Liver (tissue), 9 donors: ENCODE results near the gene ERCC6L2. TPM values are rescaled to one million over a fixed set of nuclear protein-coding genes. Genes with fewer than 3 reads are reported as not detected.

Source experiments
- DNase-seq: peaks from one replicate; pipeline ENCODE4 v3.0.0-alpha.2; 2017; ENCODE audit warnings: low spot score
- H3K27ac ChIP-seq, 2 donors: one replicate each; pipeline ENCODE4 v1.7.0; 2013; ENCODE audit warnings: inconsistent platforms in 2 of 2, low read length in 2 of 2, control low read depth in 1 of 2, low read depth in 1 of 2, mild to moderate bottlenecking in 1 of 2
- H3K27me3 ChIP-seq, 4 donors: one replicate each; pipeline versions ENCODE4 v1.6.1 to v1.7.0; 2013; ENCODE audit warnings: low read length in 3 of 4, inconsistent platforms in 1 of 4, mild to moderate bottlenecking in 1 of 4, moderate library complexity in 1 of 4; ENCODE audit not compliant: control insufficient read depth in 4 of 4, insufficient read depth in 4 of 4
- H3K36me3 ChIP-seq, 4 donors: one replicate each; pipeline versions ENCODE4 v1.6.1 to v1.7.0; 2013; ENCODE audit warnings: low read length in 3 of 4, mild to moderate bottlenecking in 3 of 4, low read depth in 1 of 4, moderate library complexity in 1 of 4; ENCODE audit not compliant: control insufficient read depth in 4 of 4, insufficient read depth in 3 of 4
- H3K4me1 ChIP-seq, 4 donors: one replicate each; pipeline versions ENCODE4 v1.6.1 to v1.7.0; 2013; ENCODE audit warnings: low read length in 3 of 4, mild to moderate bottlenecking in 3 of 4, moderate library complexity in 1 of 4; ENCODE audit not compliant: control insufficient read depth in 4 of 4, insufficient read depth in 4 of 4
- H3K4me3 ChIP-seq, 3 donors: one replicate each; pipeline versions ENCODE4 v1.6.1 to v1.7.0; 2013; ENCODE audit warnings: low read length in 3 of 3, control low read depth in 1 of 3, low read depth in 1 of 3, mild to moderate bottlenecking in 1 of 3
- H3K9ac ChIP-seq, 2 donors: one replicate each; pipeline ENCODE4 v1.7.0; 2013; ENCODE audit warnings: low read length in 2 of 2, mild to moderate bottlenecking in 2 of 2, moderate library complexity in 2 of 2, control low read depth in 1 of 2, low read depth in 1 of 2
- H3K9me3 ChIP-seq, 4 donors: one replicate each; pipeline versions ENCODE4 v1.6.1 to v1.7.0; 2013; ENCODE audit warnings: low read length in 3 of 4; ENCODE audit not compliant: control insufficient read depth in 4 of 4
- EGR1 ChIP-seq, 2 donors: IDR thresholded peaks; 2 replicates each; pipeline ENCODE4 v1.6.1; 2016 to 2018; ENCODE audit warnings: antibody characterized with exemption in 2 of 2, low read depth in 2 of 2
- FOXA2 ChIP-seq: IDR thresholded peaks from 2 replicates; pipeline ENCODE4 v1.6.1; 2016; ENCODE audit warnings: antibody characterized with exemption
- GABPA ChIP-seq, 2 donors: IDR thresholded peaks in 1 of 2; conservative IDR thresholded peaks in 1 of 2; 2 replicates each; pipeline ENCODE4 v1.6.1; 2016; ENCODE audit warnings: antibody characterized with exemption in 2 of 2, mild to moderate bottlenecking in 1 of 2, moderate library complexity in 1 of 2
- HNF4A ChIP-seq, 2 donors: conservative IDR thresholded peaks; 2 replicates each; pipeline ENCODE4 v1.6.1; 2016; ENCODE audit warnings: antibody characterized with exemption in 2 of 2, mild to moderate bottlenecking in 2 of 2
- JUND ChIP-seq, 2 donors: IDR thresholded peaks; 2 replicates each; pipeline ENCODE4 v1.6.1; 2016; ENCODE audit warnings: antibody characterized with exemption in 2 of 2
- NR2F2 ChIP-seq: IDR thresholded peaks from 2 replicates; pipeline ENCODE4 v1.6.1; 2016; ENCODE audit warnings: antibody characterized with exemption
- RXRA ChIP-seq, 2 donors: IDR thresholded peaks; 2 replicates each; pipeline ENCODE4 v1.6.1; 2017 to 2018; ENCODE audit warnings: antibody characterized with exemption in 2 of 2, mild to moderate bottlenecking in 1 of 2
- SP1 ChIP-seq: IDR thresholded peaks from 2 replicates; pipeline ENCODE4 v1.6.1; 2018; ENCODE audit warnings: antibody characterized with exemption, mild to moderate bottlenecking
- YY1 ChIP-seq: IDR thresholded peaks from 2 replicates; pipeline ENCODE4 v1.6.1; 2016; ENCODE audit warnings: antibody characterized with exemption, mild to moderate bottlenecking
- WGBS: extraction: QIAGEN DNeasy Blood & Tissue Kit; methylation state at CpG from one replicate; pipeline ENCODE4 v1.1.7; 2013; 5-methylcytosine and 5-hydroxymethylcytosine counted together
- polyA plus RNA-seq, 2 donors: library from polyadenylated mRNA; stranded (reverse) in 1 of 2; unstranded in 1 of 2; fragments of 200-250 nt in 1 of 2; fragments of >200 nt in 1 of 2; fragmentation: Nextera tagmentation in 1 of 2; extraction: Ambion mirVana in 1 of 2; gene quantifications; one replicate each; pipeline versions ENCODE4 v1.2.1 to v1.2.3, GENCODE V29; 2013 to 2015
- total RNA-seq, 2 donors: library from RNA; depleted of rRNA; stranded (reverse); fragments of >200 nt; gene quantifications; one replicate each; pipeline ENCODE4 v1.2.3, GENCODE V29; 2014
- TF ChIP-seq, protein P1 (sequence below): IDR thresholded peaks from 2 replicates; pipeline ENCODE4 v1.6.1; 2016; ENCODE audit warnings: antibody characterized with exemption
- TF ChIP-seq, protein P2 (sequence below): IDR thresholded peaks from 2 replicates; pipeline ENCODE4 v1.6.1; 2016; ENCODE audit warnings: antibody characterized with exemption, mild to moderate bottlenecking
- TF ChIP-seq, protein P3 (sequence below): fragments of 150-350 bp; IDR thresholded peaks from 2 replicates; pipeline ENCODE4 v1.5.1; 2017; ENCODE audit warnings: improper control_type of control experiment, low read depth, low read length; ENCODE audit not compliant: missing input control
- donor health status: healthy.
- donor health status: healthy.
- donor health status: healthy.
- donor health status: healthy.
- donor health status: healthy.

ERCC6L2 gene
- total and polyA plus RNA-seq, 4 donors, result 4.7 to 46.0 (median 22.0) TPM

DNA sequence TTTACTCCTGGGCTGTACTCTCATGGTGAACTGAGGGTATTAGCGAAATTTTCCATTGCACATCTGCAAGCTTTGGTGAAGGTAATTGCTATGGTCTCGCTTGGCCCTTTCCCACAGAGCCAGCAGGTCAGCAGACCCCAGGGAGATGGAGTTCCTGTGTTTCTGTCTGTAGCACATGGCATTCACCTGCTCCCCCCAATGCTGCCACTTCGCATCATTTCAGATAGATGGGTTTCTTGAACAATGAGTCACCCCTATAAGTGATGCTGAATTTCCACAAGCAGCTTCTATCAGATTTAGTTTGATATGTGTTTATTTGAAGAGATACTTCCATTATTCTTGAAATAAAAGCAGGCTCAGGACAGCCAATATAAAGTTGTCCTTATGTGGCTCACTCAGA lies 117.8 kb downstream of the ERCC6L2 start:
- no peak for DNase-seq
- peaks cover 0 to 1% (median 0%) of the 10 kb centered on the region in 4 donors for H3K4me1 ChIP-seq
- no peak for TF ChIP-seq RXRA (IDR thresholded peaks at IDR 0.05)
- TF ChIP-seq FOXA2, result no peak
- TF ChIP-seq, protein P1, sequence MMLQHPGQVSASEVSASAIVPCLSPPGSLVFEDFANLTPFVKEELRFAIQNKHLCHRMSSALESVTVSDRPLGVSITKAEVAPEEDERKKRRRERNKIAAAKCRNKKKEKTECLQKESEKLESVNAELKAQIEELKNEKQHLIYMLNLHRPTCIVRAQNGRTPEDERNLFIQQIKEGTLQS, result no peak
- TF ChIP-seq JUND (IDR thresholded peaks at IDR 0.05), result no peak
- 99% methylated on average over 3 of the region's 3 CpGs for WGBS
- no peak overlapping the region for H3K27ac ChIP-seq
- H3K27me3 ChIP-seq, result no peaks in the 10 kb centered on the region
- H3K4me3 ChIP-seq, result no peak overlapping the region
- H3K9ac ChIP-seq, result no peak overlapping the region
- H3K9me3 ChIP-seq, result no peaks in the 10 kb centered on the region
- H3K36me3 ChIP-seq, result peaks cover 0 to 2% (median 1%) of the 10 kb centered on the region in 4 donors

DNA sequence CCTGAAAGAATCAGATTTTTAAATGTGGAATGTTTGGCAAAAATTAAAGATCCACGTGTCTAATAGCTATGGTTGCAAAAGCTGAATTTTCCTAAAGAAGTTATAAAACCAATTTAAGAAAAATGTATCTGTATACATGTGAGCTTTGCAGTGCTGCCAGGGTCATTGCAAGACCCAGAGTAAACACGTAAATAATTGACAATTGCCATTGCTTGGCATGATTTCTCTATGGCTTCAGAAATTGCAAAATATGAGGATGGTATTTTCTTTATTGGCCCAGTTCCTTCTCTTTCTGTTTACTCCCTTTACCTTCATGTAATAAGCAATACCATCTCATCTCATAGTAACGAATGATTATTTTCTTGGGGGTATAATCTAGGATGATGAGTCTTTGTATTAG lies 123.9 kb downstream of the ERCC6L2 start:
- TF ChIP-seq RXRA (IDR thresholded peaks at IDR 0.05), result peak in 1 of 2 donors; percentile 9
- TF ChIP-seq GABPA (IDR thresholded peaks at IDR 0.05 in 1 of 2, conservative IDR thresholded peaks at IDR 0.05 in 1 of 2), result no peak
- H3K27me3 ChIP-seq, result no peaks in the 10 kb centered on the region
- no peak overlapping the region for H3K4me3 ChIP-seq
- H3K36me3 ChIP-seq, result peaks cover 0 to 3% (median under 1%) of the 10 kb centered on the region in 4 donors
- no peak for DNase-seq
- H3K27ac ChIP-seq, result no peak overlapping the region
- H3K9me3 ChIP-seq, result no peaks in the 10 kb centered on the region
- H3K4me1 ChIP-seq, result peaks cover 0 to 3% (median 2%) of the 10 kb centered on the region in 4 donors
- H3K9ac ChIP-seq, result no peak overlapping the region
- WGBS, result 57% methylated on average over 3 of the region's 3 CpGs

DNA sequence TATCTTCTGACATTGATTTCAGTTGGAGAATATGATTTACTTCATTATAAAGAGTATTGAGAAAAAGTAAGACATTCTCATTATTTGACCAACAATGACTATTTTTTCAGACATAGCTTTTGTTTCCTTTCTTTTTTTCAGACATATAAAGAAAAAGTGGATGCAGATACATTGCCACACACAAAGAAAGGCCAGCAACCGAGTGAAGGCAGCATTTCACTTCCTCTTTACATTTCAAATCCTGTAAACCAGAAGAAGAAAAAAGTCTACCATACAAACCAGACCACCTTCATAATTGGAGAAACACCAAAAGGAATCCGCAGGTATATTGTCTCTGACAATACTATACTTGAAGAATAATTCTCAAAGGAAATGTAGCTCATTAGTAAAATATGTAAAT lies 128.9 kb downstream of the ERCC6L2 start:
- Histone ChIP-seq H3K9me3 (no peaks in the 10 kb centered on the region), H3K27me3 (no peaks in the 10 kb centered on the region), H3K4me1 (peaks cover 0 to 19% (median 14%) of the 10 kb centered on the region in 4 donors), H3K9ac (no peak overlapping the region), H3K4me3 (no peak overlapping the region), H3K36me3 (peaks cover 0 to 8% (median 3%) of the 10 kb centered on the region in 4 donors), H3K27ac (no peak overlapping the region)
- WGBS, result 87% methylated on average over 2 of the region's 2 CpGs
- no peak for DNase-seq
- TF ChIP-seq, protein P2, sequence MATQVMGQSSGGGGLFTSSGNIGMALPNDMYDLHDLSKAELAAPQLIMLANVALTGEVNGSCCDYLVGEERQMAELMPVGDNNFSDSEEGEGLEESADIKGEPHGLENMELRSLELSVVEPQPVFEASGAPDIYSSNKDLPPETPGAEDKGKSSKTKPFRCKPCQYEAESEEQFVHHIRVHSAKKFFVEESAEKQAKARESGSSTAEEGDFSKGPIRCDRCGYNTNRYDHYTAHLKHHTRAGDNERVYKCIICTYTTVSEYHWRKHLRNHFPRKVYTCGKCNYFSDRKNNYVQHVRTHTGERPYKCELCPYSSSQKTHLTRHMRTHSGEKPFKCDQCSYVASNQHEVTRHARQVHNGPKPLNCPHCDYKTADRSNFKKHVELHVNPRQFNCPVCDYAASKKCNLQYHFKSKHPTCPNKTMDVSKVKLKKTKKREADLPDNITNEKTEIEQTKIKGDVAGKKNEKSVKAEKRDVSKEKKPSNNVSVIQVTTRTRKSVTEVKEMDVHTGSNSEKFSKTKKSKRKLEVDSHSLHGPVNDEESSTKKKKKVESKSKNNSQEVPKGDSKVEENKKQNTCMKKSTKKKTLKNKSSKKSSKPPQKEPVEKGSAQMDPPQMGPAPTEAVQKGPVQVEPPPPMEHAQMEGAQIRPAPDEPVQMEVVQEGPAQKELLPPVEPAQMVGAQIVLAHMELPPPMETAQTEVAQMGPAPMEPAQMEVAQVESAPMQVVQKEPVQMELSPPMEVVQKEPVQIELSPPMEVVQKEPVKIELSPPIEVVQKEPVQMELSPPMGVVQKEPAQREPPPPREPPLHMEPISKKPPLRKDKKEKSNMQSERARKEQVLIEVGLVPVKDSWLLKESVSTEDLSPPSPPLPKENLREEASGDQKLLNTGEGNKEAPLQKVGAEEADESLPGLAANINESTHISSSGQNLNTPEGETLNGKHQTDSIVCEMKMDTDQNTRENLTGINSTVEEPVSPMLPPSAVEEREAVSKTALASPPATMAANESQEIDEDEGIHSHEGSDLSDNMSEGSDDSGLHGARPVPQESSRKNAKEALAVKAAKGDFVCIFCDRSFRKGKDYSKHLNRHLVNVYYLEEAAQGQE, result no peak
- TF ChIP-seq JUND (IDR thresholded peaks at IDR 0.05), result no peak
- TF ChIP-seq NR2F2, result no peak
- no peak for TF ChIP-seq HNF4A (conservative IDR thresholded peaks at IDR 0.05)
- TF ChIP-seq SP1, result no peak
- TF ChIP-seq, protein P1, result no peak
- TF ChIP-seq EGR1 (IDR thresholded peaks at IDR 0.05; ENCODE audit: low read depth in 2 of 2), result no peak
- no peak for TF ChIP-seq YY1
- TF ChIP-seq, protein P3, sequence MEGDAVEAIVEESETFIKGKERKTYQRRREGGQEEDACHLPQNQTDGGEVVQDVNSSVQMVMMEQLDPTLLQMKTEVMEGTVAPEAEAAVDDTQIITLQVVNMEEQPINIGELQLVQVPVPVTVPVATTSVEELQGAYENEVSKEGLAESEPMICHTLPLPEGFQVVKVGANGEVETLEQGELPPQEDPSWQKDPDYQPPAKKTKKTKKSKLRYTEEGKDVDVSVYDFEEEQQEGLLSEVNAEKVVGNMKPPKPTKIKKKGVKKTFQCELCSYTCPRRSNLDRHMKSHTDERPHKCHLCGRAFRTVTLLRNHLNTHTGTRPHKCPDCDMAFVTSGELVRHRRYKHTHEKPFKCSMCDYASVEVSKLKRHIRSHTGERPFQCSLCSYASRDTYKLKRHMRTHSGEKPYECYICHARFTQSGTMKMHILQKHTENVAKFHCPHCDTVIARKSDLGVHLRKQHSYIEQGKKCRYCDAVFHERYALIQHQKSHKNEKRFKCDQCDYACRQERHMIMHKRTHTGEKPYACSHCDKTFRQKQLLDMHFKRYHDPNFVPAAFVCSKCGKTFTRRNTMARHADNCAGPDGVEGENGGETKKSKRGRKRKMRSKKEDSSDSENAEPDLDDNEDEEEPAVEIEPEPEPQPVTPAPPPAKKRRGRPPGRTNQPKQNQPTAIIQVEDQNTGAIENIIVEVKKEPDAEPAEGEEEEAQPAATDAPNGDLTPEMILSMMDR, result no peak
